Vagina (tissue), 2 donors: ENCODE data around the gene FRS2. TPM values are rescaled to one million over a fixed set of nuclear protein-coding genes. Genes with fewer than 3 reads are reported as not detected.

Experiments
- DNase-seq, 2 donors: peaks; one replicate each; pipeline ENCODE4 v3.0.0-alpha.2; 2017; ENCODE audit errors: extremely low spot score in 2 of 2
- H3K27ac ChIP-seq: fragments of 200-600 bp; sonication (generic); one replicate; pipeline ENCODE4 v1.5.1; 2019
- H3K27me3 ChIP-seq: fragments of 200-600 bp; sonication (generic); one replicate; pipeline ENCODE4 v1.5.1; 2019
- H3K36me3 ChIP-seq, 2 donors: fragments of 200-600 bp; sonication (generic); one replicate each; pipeline ENCODE4 v1.5.1; 2017 to 2019
- H3K4me1 ChIP-seq: fragments of 200-600 bp; sonication (generic); one replicate; pipeline ENCODE4 v1.5.1; 2019
- H3K4me3 ChIP-seq, 2 donors: fragments of 200-600 bp; sonication (generic); 1 replicate in 1 of 2; 2 replicates in 1 of 2; pipeline ENCODE4 v1.5.1; 2016 to 2019
- H3K9me3 ChIP-seq: fragments of 200-600 bp; sonication (generic); one replicate; pipeline ENCODE4 v1.5.1; 2019
- CTCF ChIP-seq, 3 experiments: fragments of 450-650 bp in 2 of 3; fragments of 200-600 bp in 1 of 3; sonication (generic) in 1 of 3; IDR thresholded peaks; one replicate each; pipeline ENCODE4 v1.5.1; 2017 to 2019; ENCODE audit warnings: antibody characterized with exemption in 3 of 3, mild to moderate bottlenecking in 2 of 3, moderate library complexity in 2 of 3
- POLR2A ChIP-seq, 2 donors: fragments of 450-650 bp; IDR thresholded peaks; one replicate each; pipeline ENCODE4 v1.6.1; 2017; ENCODE audit warnings: antibody characterized with exemption in 2 of 2, mild to moderate bottlenecking in 2 of 2, moderate library complexity in 2 of 2
- POLR2AphosphoS5 ChIP-seq, 2 donors: sonication (generic); formaldehyde crosslinking; IDR thresholded peaks; one replicate each; pipeline ENCODE4 v1.9.0; 2017; ENCODE audit warnings: antibody characterized with exemption in 2 of 2, mild to moderate bottlenecking in 2 of 2, low read depth in 1 of 2; ENCODE audit not compliant: insufficient read depth in 1 of 2
- intact Hi-C: fragments of 100-400 bp; cut with DNase I; formaldehyde crosslinking; loops from one replicate; pipeline ENCODE4 v1.15.1; 2023
- total RNA-seq: library from RNA; depleted of rRNA; stranded (reverse); fragments of >200 nt; gene quantifications from one replicate; pipeline ENCODE4 v1.2.3, GENCODE V29; 2016

Gene FRS2
- total RNA-seq, 1 donor from 2014 or later = 44.0 TPM

DNA sequence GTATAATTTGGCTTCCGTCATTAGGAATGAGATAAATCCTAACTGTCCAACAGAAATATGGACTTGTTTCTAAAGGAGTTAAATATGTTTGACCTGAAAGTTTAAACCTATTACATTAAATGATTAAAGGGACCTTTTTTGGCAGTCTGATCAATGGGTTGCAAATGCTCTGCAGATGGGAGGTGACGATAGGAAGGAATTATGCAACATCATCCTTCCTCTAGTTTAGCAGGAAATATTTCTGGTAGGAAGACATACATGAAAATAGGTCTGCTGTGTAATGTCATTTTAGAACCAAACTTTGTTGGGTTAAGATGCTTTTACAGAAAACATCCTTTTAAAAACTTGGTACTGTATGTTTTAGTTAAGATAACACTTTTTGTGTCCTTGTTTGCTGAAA lies 137.9 kb downstream of the FRS2 start:
- intact Hi-C loops = no loop called here
- Histone ChIP-seq H3K27me3 (no peaks in the 10 kb centered on the region), H3K4me1 (no peaks in the 10 kb centered on the region), H3K9me3 (no peaks in the 10 kb centered on the region), H3K36me3 (peaks cover 0 to 3% of the 10 kb centered on the region in 2 donors), H3K4me3 (no peak overlapping the region), H3K27ac (no peak overlapping the region)
- TF ChIP-seq POLR2A (IDR thresholded peaks at IDR 0.05) = no peak
- TF ChIP-seq POLR2AphosphoS5 (IDR thresholded peaks at IDR 0.05; ENCODE audit: insufficient read depth in 1 of 2, low read depth in 1 of 2) = no peak
- DNase-seq = no peak

DNA sequence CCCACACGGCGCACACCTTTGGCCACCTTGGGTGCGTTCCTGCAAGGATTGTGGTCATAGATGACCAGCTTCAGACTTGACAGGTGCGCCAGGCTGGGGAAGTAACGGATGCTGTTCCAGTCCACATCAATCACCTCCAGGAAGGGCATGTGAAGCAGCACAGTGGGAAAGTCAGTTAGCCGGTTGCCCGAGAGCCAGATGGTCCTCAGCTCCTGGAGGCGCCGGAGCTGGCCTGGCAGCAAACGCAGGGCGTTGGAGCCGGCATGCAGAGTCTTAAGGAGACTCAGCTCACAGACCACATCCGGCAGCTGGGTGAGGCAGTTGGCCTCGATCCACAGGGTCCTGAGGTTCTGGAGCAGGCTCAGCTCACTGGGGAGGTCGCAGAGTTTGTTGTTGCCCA lies 139.9 kb downstream of the FRS2 start:
- Histone ChIP-seq H3K27ac (no peak overlapping the region), H3K4me3 (no peak overlapping the region), H3K9me3 (no peaks in the 10 kb centered on the region), H3K4me1 (no peaks in the 10 kb centered on the region), H3K27me3 (no peaks in the 10 kb centered on the region), H3K36me3 (no peaks in the 10 kb centered on the region)
- TF ChIP-seq POLR2AphosphoS5 (IDR thresholded peaks at IDR 0.05; ENCODE audit: insufficient read depth in 1 of 2, low read depth in 1 of 2) (no peak), CTCF (IDR thresholded peaks at IDR 0.05) (no peak), POLR2A (IDR thresholded peaks at IDR 0.05) (no peak)
- DNase-seq = no peak
- intact Hi-C loops = no loop called here

- H3K27me3 ChIP-seq = no peaks in the 10 kb centered on the region
- H3K4me3 ChIP-seq = no peak within 1 kb of the TSS
- DNase-seq = no peak
- H3K27ac ChIP-seq = no peak within 1 kb of the TSS
- no peaks in the 10 kb centered on the region for H3K36me3 ChIP-seq
- no peaks in the 10 kb centered on the region for H3K4me1 ChIP-seq
- no peak for TF ChIP-seq POLR2A (IDR thresholded peaks at IDR 0.05)
- no peak for TF ChIP-seq POLR2AphosphoS5 (IDR thresholded peaks at IDR 0.05; ENCODE audit: insufficient read depth in 1 of 2, low read depth in 1 of 2)
- no peak for TF ChIP-seq CTCF (IDR thresholded peaks at IDR 0.05)
- intact Hi-C loops = no loop called here
- no peaks in the 10 kb centered on the region for H3K9me3 ChIP-seq
These were observed 140.5 kb downstream of the FRS2 start, which contains the start of gene LRRC10 for GRCh38 chr12:69610729-69611128. Gene LRRC10 (minus strand): TSS chr12:69610907. CDS start chr12:69610838, 69 bp downstream.

DNA sequence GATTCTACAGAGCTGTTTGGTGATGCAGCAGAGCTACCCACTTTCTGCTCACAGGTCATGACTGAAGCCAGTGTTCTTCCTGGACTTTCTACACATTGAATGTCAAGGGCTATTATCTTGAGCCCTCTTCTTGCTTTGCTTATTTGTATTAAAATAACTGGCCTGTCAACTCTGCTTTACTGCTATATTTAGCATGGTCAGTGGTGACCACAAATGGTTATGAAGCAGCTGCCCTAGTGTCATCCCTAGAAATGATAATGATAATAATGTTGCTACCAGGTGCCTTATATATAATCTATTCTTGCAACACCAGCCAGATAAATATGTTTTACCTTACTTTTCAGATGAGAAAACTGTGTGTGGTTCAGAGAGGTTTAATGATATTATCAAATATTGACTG lies 143.2 kb downstream of the FRS2 start:
- Histone ChIP-seq H3K4me1 (no peaks in the 10 kb centered on the region), H3K4me3 (no peak overlapping the region), H3K36me3 (no peaks in the 10 kb centered on the region), H3K27ac (no peak overlapping the region), H3K27me3 (no peaks in the 10 kb centered on the region), H3K9me3 (no peaks in the 10 kb centered on the region)
- intact Hi-C loops = no loop called here
- no peak for DNase-seq
- TF ChIP-seq CTCF (IDR thresholded peaks at IDR 0.05) = no peak
- TF ChIP-seq POLR2A (IDR thresholded peaks at IDR 0.05) = no peak
- no peak for TF ChIP-seq POLR2AphosphoS5 (IDR thresholded peaks at IDR 0.05; ENCODE audit: insufficient read depth in 1 of 2, low read depth in 1 of 2)

DNA sequence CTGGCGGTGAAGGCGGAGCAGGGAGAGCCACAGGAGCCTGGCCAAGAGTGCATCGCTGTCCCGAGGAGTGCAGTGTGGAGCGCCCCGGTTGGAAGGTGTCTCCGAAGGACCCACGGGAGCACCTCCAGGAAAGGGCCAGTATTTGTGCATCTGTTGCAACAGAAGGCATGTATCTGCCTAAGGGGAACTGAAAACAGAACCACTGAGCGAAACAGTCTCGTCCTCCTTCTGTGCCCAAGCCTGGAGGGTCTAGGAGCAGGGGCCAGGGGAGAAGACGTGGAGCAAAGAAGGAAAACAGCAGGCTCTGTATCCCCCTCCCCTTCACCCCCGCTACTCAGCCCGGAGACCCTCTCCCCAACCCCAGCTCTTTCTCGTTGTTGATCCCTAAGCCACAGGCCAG lies 145.8 kb downstream of the FRS2 start:
- intact Hi-C loops = no loop called here
- TF ChIP-seq CTCF (IDR thresholded peaks at IDR 0.05) = no peak
- no peak for TF ChIP-seq POLR2A (IDR thresholded peaks at IDR 0.05)
- TF ChIP-seq POLR2AphosphoS5 (IDR thresholded peaks at IDR 0.05; ENCODE audit: insufficient read depth in 1 of 2, low read depth in 1 of 2) = no peak
- no peaks in the 10 kb centered on the region for H3K4me1 ChIP-seq
- H3K36me3 ChIP-seq = no peaks in the 10 kb centered on the region
- no peaks in the 10 kb centered on the region for H3K9me3 ChIP-seq
- no peak for DNase-seq
- H3K27me3 ChIP-seq = no peaks in the 10 kb centered on the region
- no peak overlapping the region for H3K27ac ChIP-seq
- H3K4me3 ChIP-seq = no peak overlapping the region
